RCC 7860 (cell line): ENCODE data around the gene GPC3.
"Not testable (repeated sequence)": the region's sequence is repeated elsewhere in the genome, so short reads cannot be mapped to it uniquely, and the experiment has no call there.

Source experiments
- DNase-seq: peaks from one replicate; pipeline ENCODE4 v3.0.0-alpha.2; 2015; ENCODE audit warnings: low spot score
- FAIRE-seq: peaks from 2 replicates; lab custom pipeline; 2012; peaks lifted over from hg19 to GRCh38; lab: Jason Lieb, UNC

Gene GPC3

DNA sequence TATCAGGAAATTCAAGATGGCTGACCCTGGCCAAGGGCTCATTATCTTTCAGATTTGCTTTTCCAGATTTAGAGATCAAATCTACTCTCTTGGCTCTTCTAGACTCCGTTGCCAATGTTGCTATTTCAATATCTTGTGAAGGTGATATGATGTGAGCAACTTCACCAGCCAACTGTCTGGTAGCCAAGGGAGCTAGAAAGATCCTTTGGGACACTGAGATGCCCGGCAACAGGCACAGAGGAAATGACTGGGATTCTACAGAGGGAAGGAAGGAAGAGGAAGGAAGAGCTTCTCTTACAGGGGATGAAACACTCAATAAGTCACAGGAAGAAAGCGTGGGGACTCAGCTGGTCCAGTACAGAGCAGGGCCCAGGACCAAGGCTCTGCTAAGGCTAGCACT is 448.3 kb downstream of the GPC3 start:
- DNase-seq (no peak), FAIRE-seq (no peak)

DNA sequence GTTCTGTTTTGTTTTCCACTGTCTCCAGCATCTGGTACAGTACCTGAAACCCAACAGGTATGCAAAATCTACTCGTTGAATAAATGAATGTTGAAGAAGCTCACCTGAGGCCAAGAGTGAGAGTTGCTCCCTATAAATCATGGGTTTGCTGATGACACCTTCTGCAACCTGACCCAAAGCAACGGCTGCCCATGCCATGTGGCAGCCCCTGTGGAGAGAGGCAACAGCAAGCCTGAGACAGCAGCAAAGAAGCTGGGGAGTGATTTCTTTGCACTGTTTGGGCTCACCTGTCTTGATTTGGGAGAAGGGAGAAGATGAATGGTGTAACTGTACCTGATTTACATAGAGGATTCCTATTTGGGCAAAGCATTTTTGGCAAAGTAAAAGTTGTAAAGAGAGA is 450.3 kb downstream of the GPC3 start:
- FAIRE-seq, result no peak

DNA sequence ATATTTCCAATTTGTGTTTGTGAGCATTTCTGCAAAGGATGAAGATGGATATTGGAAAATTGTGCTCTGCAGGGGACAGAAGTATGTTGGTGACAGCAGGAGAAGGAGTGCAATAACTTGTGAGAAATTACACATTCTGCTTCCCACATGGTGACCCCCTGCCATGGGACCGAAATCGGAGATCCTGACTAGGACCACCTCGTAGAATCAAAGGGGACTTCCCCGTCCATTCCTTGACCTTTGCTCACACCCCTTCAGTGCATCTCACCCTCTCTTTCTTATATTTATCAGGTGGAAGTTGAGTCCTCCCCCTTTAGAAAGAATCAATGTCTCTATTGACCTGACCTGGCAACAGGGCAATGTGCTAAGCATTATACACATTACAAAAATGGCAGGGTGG is 451.2 kb downstream of the GPC3 start:
- no peak for FAIRE-seq

More for the DNA sequence above, 450.3 kb downstream of the GPC3 start:
- DNase-seq, result no peak

DNA sequence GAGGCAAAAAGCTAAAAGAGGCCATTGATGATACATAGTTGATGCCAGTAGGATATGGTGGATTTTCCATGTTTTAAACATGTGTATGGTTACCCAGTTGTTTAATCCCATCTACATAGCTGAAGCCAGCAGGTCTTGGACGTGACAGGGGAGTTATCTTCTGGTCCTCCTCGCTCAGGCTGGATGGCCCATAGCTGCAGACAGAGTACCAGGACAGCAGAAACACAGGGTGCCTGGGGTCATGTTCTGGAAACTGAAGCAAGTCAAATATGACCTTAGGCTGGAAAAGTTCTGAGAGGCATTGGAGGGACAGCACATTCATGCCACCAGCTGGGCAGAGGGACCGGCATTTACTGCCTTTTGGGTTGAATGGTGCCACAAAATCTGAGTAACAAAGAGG is 452.1 kb downstream of the GPC3 start:
- FAIRE-seq, result no peak
- DNase-seq, result no peak

More for the DNA sequence above, 451.2 kb downstream of the GPC3 start:
- no peak for DNase-seq

DNA sequence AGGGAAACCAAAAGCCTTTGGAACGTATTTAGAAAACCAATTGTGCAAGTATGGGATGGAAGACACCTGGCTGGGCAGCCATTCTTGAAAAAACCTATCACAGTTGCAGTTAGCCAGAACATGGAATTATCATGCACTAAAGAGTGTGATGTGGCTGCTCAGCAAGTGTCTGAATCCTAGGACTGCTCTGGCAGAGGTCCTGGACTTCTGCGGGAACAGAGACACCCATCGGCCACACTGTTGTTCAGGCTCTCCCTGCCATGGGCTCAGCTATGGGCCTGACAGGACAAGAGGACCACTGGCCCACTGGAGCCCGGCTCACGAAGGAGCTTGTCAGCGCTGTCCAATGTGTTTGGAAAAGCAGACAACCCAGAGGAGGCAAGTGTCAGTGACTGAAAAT is 454.4 kb downstream of the GPC3 start:
- DNase-seq (no peak), FAIRE-seq (no peak)

DNA sequence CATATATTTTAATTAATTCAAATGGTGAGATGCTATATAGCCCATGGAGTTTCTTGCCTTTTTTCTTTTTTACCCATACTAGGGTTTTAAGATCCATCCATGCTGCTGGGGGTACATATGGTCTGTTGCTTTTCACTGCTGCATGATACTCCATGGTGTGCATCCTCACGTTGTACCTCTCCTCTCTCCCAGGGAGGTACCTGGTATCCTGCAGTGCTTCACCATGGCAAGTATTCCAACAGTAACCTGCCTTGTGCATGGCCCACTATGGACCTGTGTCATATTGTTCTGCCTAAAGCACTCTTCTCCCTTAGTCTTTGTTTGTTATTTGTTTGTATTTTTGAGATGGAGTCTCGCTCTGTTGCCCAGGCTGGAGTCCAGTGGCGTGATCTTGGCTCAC is 455.8 kb downstream of the GPC3 start:
- DNase-seq (no peak), FAIRE-seq (no peak)

DNA sequence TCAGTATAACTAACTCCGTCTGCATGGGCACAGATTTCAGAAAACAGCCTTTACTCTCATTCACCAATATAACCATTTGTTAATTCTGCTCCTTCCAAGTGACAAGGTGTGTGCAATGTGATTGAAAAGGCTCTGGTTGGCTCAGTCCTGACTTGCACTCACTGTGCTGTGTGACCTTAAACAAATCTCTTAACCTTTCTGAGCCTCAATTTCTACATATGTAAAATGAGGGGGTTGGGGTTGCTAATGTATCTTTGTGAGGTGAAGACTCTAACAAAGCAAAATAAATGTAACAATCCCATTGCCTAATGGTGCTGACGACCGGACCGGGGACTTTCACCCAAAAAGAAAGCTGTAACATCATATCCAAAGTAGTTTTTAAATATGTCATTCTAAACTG is 457.6 kb downstream of the GPC3 start:
- DNase-seq (no peak), FAIRE-seq (no peak)

DNA sequence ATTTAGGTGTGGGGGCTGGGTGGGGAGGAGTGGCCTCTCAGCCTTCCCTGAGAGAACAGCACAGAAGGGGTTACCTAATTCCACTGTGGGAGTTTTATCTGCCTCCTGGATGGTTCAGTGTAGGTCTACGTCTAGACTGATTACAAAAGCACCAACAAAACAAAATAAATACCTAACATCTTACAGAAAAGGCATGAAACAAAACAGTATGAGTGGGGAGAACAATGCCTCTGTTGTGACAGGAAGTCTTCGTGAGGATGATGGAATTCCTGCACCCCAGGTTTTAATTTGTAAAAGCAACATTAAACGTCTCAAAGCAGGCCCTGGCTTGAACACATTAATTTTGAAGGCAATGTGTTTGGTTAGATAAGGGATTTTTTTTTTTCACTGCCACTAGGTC is 458.0 kb downstream of the GPC3 start:
- FAIRE-seq (no peak), DNase-seq (no peak)

DNA sequence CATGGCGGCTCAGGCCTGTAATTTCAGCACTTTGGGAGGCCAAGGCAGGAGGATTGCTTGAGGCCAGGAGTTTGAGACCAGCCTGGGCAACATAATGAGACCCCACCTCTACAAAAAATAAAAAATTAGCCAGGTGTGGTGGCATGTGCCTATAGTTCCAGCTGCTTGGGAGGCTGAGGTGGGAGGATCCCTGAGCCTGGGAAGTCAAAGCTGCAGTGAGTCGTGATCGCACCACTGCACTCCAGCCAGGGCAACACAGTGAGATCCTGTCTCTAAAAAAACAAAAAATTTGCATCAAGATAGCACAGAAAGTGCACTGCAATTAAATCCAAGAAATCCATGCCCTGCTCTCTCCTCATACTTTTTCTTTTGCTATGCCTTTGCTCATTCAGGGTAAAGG is 458.6 kb downstream of the GPC3 start:
- not testable (repeated sequence) for DNase-seq, FAIRE-seq

DNA sequence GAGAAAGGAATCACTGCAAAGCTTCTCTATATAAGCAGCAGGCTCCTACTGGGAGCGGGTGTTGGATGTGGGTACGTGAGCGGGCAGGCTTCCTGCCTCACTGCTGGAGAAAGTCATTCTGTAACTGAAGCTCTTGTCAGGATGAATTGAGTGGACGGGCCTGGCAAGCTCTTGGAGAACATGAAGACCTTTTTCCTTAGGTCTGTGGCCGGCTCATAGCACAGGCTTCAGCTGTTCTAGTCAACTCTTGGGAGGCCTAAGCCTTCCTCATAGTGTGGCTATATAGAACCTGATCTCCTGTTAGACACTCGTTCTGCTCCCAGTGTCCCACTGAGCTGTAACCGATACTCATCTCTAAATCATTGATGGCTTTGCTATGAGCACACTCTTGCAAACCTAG is 461.9 kb downstream of the GPC3 start:
- DNase-seq (no peak), FAIRE-seq (no peak)

DNA sequence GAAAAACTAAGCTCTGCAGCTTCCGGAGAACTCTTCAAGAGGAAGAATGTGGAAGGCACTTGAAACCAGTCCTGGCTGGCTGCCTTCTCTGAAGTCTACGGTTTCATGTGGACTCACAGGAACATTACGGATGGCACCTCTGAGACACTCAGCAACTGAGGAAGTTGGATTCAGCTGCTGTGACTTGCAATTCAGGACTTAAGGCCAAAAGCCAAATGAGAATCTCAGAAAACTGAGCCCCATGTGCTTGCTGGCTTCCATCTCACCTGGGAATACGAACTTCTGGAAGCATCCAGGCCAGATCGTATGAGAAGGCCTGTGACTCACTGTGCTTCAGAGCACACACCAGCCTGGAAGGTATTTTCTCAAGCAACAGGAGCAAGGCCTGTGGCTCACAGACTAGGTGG is 462.3 kb downstream of the GPC3 start:
- DNase-seq, result no peak
- no peak for FAIRE-seq

DNA sequence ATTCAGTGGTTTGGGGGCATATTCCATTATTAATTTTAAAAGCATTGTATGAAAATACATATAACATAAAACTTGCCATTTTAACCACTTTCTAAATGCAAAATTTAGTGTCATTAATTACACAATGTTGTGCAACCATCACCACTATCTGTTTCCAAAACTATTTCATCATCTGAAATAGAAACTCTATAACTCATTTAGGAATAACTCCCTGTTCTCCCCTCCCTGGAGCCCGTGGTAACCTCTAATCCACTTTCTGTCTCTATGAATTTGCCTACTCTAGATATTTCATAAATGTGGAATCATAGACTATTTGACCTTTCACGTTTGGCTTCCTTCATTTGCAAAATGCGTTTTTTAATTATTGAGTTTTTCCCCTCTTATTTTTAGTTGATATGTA is 468.7 kb downstream of the GPC3 start:
- no peak for FAIRE-seq

DNA sequence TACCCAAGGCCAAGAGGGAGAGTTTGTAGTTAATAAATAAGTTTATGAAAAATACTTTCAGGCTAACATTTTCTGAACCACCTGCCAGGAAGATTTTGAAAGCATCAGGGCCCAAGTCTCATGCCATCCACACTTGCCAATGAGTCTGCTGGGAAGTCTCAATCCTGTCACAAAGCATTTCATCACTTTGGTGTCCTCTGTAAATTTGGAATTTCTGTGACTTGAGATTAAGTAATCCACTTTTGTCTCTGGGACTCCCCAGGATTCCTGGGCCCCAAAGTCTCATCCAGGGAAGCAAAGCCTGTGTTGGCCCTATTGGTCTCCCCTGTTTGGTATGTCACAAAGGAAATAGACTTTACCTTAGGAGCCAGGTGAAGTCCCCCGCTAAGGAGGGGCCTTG is 470.9 kb downstream of the GPC3 start:
- FAIRE-seq, result no peak

More for the DNA sequence above, 468.7 kb downstream of the GPC3 start:
- no peak for DNase-seq

DNA sequence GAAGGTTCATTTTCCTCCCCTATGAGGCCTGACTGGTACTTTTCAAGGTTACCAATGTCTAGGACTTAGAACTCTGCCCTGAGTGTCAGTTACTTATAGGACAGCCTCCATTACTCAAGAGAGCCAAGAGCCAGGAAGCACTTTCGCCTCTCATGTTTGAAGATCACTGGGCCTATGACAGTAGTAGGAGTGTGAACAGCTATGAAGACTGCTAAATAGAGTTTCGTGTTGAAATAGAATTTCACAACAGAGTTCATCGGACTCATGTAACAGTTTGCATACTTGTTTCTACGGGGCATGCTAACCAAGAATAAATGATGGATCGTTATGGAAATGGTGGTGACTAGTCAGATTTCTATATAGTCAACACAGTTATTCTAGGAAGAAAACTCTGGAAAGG is 472.3 kb downstream of the GPC3 start:
- no peak for DNase-seq
- FAIRE-seq, result no peak

More for the DNA sequence above, 470.9 kb downstream of the GPC3 start:
- DNase-seq, result no peak

DNA sequence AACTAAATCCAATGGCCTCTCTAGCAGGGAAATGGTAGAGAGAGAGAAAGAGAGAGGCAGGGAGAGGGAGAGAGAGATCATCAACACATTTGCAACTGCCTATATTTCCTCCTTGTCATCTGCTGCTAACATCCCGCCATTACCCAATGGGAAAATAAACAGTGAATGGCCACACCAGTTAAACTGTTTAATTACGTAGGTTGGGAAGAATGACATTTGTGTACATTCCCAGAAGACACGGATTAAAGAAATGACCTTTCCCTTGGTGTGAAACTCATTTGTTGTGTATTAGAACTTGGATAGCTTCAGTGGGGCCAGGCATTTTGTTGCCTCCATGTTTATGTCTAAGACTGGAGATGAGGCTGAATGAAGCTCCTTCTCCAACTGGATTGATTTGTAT is 474.4 kb downstream of the GPC3 start:
- FAIRE-seq, result no peak
- DNase-seq, result no peak

DNA sequence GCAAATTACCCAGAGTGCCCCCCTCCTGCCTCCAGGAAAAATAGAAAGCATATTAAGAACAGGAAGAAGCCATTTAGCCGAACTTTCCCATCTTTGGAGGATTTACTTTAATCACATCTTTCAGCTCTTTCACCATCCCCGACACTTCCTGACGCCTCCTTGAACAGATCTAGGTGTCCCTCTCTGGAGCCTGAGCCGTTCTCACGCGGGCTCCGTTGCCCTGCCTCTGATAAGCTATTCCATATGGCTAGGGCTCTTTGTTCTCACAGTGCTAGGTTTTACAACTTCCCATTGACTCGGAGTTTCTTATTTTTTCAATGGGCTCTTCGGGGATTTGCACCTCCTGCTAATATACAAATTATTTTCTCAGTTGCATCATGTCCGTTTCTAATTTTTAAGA is 488.0 kb downstream of the GPC3 start:
- no peak for DNase-seq
- FAIRE-seq, result no peak

DNA sequence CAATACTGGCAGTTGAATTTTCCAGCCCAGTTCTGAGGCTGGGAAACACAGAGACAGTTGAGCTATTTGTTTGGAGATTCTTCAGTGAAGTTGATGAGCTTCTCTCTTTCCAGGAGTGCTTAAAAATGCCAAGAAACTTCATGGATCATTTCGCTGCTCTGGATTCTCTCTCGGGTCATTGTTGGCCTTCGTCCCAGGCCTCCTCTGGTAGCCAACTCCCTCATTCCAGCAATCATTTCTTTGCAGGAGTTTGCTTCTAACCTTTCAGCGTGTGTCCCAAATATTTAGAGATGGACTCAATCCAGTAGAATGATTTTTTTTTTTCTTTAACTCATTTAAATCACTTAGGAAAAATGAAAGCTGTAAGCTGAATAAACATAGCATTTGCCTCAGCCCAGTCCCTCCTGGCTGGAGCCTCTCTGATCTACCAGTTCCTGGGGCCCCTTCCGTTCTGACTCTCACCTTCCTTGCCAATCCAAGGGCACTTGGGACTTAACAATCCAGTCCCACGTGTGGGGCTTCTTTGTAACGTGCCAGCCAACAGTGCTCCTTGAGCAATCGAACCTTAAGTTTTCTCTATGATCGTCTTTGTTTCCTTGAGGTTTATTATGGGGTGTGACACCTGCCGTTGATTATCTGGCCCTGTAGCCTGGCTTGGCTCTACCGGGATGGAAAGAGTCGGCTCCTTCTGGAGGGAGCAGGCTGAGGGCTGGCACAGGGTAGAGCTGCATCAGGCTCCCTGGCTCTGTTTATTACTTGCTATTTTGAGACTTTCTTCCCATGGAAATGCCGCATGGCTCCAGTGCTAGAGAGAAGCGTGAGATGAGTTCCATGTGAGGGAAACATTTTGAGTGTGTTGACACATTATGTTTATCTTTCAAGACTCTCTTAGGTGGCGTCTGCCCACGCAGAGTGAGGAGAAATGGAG is 489.7 kb downstream of the GPC3 start:
- DNase-seq, result no peak
- no peak for FAIRE-seq

DNA sequence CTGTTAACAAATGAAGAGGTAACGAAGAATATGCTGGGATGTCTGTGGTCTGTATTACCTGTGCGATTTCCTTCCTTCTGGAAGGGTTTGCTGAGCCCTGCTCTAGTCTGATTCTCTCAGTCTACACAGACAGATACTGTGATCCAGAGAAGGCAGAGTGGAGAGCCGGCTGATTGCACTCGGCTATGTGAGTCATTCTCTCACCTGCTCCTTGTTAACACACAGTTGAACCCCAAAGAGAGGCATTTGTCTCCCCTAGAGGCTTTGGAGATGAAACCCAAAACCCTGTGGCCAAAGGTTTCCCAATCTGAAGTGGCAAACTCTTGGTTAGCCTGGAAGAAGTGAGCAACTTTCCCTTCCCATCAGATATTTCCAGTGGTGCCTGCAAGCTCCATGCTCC is 492.0 kb downstream of the GPC3 start:
- FAIRE-seq (no peak), DNase-seq (no peak)

DNA sequence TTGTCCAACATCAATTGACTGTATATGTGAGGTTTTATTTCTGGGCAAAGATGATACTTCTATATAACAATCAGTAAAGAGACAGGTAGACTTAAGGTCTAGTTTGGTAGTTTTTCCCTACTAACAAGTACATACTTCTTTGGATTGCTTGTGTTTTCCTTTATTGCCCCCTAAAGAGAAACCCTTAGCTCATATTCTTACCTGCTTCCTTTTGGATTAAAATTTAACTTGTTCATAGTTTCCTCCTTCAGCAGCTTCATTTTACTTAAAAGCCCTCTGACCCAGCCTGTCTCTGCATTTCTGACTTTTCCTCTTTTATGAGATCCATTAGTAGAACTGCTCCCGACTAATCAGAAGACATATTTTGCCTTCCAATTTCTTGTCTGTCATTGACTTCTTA is 494.4 kb downstream of the GPC3 start:
- DNase-seq (no peak), FAIRE-seq (no peak)
